Stimulated activated CD8-positive, alpha-beta memory T cell treated with anti-CD3 and anti-CD28 coated beads, Interleukin-4, amount 100 ng/mL, for 24 hours (primary cell): ENCODE measurements around the gene LRRC1.
A peak's percentile ranks its signal among the peaks of the same experiment; 100 is the strongest.
"Not testable (repeated sequence)": the region's sequence is repeated elsewhere in the genome, so short reads cannot be mapped to it uniquely, and the experiment has no call there.

ENCODE experiments used
- DNase-seq: peaks from one replicate; pipeline ENCODE4 v3.0.0-alpha.2; 2020; ENCODE audit warnings: low read depth

Gene LRRC1

DNA sequence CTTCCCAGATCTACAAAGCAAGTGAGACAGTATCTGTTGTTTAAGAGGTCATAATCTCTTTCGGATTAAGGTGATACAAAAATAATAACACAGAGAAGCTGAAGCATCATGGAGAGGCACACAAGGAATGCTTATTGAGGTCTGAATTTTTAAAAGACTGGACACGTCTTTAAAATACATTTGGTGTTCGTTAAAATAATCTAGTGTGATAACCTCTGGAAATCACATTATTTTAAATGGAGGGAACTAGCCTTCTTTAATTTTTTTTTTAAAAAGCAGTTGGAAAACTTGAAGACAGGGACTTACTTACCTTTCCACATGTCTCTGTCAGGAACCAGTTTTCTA, 1.9 kb upstream of the LRRC1 start:
- DNase-seq = no peak

DNA sequence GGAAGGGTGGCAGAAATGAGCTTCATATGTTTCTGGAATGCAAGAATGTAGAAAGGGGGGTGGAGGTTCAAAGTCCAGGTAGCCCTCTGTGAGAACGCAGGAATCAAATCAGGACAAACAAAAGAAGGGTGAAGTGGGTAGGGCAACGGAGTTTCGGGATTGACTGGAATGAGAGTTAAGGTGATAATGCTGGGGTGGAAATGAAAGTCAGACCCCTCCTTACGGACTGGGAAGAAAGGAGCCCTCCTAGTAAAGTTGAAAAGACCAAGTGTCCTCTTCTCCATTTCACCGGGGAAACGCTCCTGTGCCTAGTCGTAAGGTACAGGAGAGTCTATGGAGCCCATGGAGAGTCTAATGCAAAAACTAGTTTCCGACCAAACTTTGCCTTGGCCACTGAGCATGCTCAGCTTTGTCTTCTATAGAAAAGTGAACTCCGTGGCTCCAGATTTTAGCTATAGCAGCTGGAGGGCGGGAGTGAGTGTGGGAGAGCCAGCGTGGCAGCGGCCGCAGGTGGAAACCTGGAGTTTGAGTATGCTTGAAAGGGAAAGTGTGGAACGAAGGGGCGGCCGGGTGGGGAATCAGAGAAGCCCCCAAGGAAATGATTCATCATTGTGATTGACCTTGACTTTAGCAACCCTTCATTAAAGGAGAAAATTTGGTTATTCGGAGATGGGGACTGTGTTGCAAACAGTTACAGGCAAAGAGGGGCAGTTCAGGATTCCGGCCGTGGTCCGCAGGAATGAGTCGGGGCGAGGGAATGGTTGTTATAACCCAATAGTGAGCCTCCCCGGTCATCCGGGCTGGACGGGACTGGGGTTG, 1.3 kb upstream of the LRRC1 start:
- peak; percentile 22 for DNase-seq

DNA sequence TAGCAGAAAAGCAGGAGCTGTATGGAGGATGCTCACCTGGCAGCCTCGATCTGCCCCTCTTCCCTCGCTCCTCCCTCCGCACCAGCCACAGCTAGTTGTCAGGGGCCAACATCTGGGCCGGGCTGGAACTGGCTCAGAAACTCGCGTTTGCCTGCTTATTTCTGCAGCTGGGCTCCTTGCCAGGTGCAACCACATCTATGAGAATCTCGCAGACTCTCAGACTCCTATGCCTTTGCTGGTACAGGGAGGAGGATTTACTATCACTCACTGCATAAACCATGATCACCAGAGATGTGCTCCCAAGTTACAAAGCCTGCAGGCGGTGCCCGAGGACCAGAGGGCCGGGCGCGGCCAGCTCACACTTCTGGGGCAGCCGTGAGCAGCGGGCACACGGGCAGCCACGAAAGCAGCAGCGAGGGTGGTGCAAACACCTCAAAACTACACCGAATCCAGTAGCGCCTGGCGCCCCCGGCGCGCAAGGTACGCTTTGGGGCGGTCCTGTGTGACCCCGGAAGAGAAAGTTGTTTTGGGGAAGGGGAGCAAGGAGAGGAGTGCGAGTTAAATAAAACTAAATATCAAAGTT, 577 bp upstream of the LRRC1 start:
- peak; percentile 17 for DNase-seq

DNA sequence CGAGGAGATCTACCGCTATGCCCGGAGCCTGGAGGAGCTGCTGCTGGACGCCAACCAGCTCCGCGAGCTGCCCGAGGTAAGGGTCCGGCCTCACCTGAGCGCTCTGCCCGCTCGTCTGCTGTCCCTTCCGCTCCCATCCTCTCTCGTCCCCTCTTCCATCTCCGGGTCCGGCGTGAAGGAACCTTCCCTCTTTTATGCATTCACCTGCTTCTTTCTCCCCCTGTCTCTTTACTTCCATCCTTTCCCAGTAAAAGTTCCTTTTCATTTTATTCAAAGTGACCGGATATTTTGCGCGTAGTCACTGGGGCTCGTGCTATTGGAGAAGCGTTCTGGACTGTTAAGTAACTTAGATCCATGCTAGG, 516 bp downstream of the LRRC1 start:
- DNase-seq = no peak

DNA sequence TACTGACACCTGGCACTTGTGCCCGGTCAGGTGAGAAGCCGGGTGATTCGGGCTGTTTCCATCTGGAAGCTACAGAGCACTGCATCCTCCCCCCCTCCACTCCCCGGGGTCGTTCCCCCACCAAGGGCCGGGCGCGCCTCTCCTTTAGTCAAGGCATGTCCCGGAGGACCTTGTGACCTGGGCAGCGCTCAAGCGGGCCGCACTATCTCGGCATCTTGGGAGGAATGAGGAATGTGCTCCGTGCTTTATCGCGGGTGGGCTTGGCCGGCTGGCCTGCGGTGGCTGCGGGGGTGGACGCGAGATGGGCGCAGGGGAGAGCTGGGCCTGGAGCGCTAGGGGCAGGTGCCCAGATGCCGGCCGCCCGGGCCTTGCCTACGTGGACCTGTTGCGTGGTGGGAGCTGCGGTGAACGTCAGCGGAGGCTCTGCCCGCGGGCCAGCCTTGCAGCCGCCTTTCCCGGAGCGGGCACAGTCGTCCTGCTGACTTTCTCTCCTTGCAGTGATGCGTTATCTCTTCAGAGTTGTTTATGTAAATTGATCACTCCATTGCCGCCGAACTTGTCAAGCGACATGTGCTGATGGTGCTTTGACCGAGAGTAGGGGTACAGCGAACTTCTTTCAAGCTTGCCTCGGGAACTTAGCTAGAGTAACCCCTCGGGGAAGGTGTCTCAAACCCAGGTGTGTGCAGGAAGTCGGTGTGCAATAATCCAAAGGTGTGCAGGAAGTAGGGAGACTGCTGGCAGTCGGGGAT, 1.1 kb downstream of the LRRC1 start:
- DNase-seq = peak; percentile 2

DNA sequence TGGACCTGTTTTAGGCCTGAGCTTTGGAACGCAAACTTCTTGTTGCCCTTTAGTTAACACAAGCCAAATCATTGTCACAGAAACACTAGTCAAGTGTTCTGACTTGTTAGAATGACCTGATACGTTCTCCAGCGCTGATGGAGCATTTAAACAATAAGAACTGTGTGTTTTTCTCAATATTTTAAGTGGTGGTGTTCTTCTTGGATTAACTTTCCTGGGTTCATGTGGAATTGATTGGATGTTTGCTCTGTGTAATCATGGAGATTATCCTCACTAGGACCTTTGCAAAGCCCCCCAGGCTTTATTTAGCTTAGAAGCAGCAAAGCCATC, 1.6 kb downstream of the LRRC1 start:
- no peak for DNase-seq

DNA sequence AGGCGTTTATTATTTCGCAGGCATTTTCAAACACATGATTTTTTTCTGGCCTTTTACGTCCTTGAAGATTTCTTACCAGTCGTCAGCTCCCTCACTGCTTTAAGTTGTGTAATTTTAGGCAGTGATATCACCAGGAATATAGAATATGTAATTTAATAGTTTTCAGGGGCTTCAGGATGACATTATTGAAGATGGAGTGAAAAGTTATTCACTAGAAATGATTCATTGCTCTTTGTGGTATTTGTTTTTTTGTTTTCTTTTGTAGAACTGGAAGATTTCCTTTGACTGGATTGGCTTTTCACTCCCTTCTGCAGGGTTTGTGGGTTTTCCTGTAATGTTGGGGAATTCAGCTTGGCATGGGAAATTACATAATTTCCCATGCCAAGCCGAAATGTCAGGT, 2.0 kb downstream of the LRRC1 start:
- DNase-seq = no peak

DNA sequence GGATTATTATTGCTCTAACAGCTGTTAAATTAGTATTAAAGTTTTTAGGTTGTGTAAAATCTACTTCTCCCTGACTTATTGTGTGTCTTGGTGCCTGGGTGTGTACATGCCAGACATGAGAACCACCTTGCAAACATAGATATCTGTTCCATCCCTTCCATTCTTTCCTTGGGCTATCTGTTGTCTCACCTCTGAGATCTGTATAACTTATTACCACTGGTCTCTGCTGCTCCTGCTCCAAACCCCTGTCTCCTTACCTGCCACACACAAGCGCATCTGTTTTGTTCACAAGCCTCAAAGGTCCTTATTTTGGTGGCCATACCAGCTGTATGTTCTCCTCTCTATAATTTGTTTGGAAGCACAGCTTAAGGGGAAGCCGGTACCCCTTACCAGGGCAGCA, 2.5 kb downstream of the LRRC1 start:
- no peak for DNase-seq

DNA sequence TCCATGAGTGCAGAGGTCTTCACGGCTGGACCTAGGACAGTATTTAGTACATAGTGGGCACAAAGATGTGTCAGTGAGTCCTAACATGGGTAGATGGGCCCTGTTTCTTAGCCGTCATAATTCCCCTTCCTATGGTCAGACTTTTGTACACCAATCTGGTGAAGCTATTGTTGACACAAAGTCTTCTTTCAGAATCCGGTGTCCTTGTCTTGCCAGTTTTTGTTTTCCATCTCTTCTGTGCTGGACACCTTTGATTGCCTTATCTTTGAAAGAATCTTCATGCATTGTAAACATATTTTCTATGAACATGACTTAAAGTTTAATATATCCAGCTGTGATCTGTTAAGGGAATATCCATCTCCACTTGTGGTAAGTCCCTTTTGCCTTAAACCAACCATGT, 4.5 kb downstream of the LRRC1 start:
- DNase-seq = no peak

DNA sequence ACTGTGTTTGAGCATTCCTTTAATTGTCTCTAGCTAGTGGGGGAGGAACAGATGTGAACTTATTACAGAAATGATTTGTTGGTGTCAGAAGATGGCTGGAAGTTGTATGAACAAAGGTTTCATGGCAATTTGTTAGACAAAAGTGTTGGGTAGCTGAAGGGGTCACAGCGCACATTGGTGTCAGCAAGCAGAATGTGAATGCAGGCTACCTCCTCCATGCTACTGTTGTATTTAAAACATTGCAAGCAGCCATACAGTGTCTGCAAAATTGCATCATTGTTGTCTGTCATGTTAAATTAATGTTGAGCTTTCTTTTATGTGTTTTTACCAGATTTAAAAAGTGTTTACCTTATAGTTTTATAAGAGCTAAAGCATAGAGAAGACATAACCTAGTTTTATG, 6.2 kb downstream of the LRRC1 start:
- DNase-seq = no peak

DNA sequence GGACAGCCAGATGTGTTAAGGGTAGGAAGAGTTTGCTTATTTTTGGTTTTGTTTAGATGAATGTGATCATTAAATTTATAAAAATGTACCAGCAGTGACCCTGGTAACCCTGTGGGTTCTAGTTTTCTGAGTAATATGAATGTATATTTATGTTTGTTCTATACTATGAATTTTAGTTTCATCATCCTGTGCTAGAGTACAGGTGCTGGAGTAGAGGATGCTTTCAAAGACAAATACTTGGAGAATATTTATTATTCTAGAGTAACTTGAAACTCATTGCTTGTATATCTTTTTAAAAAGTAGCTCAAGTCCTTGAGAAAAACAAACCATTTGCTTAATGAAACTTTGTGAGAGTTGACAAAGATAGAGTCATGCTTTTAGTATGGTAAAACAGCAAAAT, 7.8 kb downstream of the LRRC1 start:
- no peak for DNase-seq

DNA sequence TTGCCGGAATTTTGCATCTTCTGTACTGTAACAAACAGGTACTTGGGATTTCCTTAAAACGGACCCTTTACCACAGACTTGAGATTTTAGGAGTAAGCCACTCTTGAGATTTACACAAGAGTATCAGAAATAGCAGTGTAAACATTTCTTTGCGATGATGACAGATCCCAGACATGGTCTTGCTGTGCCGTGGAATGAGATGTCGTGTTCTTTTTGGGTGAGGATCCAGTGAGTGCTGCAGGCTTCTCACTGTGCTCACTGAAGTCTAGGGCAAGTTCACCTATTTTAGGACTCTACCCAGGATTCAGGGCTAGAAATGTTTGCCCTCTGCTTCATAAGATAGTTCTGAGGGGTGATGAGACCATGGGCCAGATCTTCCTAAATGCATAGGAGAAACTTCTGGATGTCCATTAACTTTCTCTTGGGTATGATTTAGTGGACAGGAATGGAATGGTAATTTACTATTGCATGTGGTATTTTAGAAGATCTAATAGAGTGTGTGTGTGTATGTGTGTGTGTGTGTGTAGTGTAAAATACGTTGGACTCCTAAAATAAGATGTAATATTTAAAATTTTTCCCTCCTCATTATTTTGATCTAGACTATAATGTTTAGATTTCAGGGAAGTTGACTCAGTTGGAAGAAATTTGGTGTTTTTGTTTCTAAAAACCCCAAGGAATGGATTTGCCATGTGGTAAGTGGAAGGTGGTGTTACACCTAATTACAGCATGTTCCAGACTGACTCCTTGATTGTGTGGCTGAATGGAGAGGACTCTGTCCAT, 8.5 kb downstream of the LRRC1 start:
- DNase-seq = no peak

DNA sequence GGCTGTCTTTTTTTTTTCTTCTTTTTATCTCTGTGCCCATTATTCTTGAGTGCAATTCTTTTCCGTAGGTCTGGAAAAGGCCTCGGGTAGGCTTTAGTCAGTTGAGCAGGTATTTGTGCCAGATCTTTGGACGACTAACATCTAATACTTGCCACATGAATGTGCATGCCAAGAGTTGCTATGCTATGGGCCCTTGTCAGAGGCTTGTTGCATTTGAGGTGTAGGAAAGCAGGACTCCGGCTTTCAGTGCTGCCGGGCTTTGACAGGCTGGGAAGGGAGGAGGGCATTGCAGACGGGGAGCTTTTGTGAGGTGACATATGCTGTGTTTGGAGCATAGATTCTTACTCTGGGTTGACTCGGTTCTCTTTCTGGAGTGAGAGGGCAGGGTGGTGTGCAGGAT, 10.2 kb downstream of the LRRC1 start:
- no peak for DNase-seq

DNA sequence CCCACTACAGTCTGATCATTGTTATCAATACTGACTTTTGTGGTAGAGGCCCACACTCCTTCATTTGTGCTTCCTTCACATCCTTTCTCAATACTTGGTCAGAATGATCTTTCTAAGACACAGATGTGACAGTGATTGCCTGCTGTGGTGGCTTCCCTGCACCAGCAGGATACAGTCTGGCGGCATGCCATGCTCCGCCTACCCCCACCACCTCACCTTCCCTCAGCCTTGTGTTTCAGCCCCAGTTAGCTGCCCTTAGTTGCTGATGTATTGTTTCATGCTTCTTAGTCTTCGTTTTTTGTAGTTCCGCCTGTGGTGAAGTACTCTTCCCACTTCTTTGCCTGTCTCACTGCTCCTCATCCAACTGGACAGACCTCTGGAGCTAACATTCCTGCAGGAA, 10.9 kb downstream of the LRRC1 start:
- DNase-seq = no peak

DNA sequence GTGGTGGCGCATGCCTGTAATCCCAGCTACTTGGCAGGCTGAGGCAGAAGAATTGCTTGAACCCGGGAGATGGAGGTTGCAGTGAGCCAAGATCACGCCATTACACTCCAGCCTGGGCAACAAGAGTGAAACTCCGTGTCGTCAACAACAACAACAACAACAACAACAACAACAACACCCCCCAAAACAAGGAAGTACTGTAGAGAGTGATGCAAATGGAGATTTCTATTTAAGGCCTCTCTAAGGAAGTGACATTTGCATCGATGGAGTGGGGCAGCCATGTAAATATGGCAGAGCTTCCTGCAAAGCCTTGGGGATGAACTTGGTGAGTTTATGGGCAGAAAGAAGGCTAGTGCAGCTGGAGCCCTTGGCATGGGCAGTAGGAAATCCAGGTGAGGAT, 12.8 kb downstream of the LRRC1 start:
- DNase-seq = not testable (repeated sequence)

DNA sequence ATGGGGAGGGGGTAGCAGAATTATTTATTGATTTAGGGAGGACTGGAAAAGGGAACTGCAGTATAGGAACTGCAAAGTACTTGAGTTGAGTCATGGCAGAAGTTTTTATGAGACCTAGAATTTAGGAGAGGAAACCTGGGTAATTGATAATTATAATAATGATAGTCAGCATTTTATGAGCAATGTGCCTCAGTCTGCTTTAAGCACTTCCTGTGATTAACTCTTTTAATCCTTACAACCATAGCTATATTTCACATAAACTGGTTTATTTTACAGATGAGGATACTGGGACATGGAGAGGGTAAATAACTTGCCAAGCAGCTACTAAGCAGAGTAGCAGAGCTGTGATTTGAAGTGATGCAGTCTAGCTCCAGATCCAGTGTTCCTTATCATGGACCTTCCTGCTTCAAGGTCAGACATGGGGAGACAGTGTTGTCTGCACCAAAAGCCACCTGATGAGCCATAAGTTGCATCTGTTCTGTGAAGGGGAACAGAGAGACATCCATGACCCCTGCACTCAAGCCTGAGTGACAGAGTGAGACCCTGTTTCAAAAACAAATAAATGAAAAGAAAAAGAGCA, 13.6 kb downstream of the LRRC1 start:
- no peak for DNase-seq

DNA sequence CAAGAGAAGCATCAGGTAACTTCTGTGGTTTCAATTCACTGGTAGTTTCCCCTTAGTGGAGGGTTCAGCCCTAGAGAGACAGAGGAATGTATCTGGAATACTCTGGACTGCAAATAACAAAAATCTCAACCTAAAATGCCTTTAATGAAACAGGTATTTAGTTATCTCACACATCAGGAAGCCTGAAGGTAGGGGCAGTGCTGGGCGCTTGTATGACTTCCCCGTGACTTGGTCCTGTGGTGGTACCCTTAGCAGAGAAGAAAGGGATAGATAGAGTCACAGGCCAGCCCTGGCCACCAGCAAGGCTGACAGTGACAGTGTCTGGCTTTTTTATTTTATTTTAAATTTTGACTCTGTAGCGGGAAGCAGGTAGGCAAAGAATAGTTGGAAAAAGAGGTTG, 14.9 kb downstream of the LRRC1 start:
- DNase-seq = no peak

DNA sequence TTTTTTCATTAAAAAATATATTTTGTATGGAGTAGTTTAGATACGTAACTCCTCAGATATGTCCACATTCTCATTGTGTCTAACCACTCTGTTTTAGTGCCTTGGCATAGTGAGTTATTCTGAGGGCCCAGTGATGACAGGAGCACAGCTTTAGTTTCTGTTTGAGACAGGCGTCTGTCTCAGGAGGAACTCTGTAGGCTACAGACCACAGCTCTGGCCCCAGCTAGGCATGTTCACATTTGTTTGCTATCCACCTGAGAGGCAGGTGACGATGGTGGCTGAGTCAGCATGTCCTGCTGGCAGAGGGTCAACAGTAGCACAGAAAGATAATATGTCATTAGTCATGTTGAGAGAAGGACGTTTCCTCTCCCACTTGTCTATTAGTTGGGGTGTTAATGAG, 16.3 kb downstream of the LRRC1 start:
- no peak for DNase-seq

DNA sequence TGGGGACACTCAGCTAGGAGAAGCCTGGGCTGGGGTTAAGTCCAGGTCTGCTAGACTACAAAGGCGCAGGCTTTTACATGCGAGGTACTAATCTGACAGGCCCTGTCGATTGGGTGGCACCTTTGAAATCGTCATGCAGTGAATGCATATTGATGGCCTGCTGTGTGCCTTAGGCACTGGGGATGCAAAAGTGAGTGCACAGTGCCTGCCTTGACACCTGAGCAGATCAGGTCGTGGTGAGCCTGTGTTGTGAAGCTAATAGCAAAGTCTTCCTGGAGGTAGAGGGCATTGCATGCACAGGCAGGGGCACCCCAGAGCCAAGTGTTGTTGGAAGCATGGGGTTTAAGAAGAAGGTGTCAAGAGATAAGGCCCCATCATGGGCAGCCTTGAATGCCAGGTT, 16.9 kb downstream of the LRRC1 start:
- DNase-seq = no peak

DNA sequence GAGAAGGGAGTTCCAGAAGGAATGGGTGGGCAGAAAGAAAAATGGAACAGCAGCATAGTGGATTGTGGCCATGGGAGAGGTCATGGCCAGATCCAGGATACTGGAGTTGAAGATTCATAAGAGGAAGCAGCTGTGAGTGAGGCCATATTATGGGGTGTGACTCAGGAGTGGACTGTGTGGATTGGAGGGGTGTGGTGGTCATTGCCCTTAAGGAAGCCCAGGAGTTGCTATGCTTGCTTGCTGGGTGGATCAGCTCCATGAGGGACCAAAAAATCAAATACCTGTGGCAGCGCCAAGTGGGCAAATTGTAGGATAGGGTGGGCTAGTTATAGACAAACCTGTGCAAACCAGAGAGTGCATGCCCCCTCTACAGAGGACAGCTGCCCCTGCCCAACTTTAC, 18.3 kb downstream of the LRRC1 start:
- DNase-seq = no peak

DNA sequence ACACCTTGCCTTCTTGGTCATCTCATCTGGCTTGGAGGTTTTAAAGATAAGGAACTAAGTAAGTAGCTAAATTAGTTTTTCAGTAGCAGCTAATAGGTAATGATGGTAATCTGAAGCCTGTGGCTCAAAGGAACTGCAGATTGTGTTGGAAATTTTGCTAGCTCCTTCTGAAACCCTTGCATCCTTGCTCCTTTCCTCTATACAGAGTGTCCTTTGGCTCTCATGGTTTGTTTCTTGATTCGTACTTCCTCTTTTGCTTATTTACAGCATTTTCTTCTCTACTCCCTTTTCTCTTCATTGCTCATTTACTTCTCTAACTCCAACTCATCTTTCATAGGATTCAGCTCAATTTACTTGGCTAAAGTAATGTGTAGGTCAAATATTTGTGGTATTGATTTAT, 19.0 kb downstream of the LRRC1 start:
- no peak for DNase-seq

DNA sequence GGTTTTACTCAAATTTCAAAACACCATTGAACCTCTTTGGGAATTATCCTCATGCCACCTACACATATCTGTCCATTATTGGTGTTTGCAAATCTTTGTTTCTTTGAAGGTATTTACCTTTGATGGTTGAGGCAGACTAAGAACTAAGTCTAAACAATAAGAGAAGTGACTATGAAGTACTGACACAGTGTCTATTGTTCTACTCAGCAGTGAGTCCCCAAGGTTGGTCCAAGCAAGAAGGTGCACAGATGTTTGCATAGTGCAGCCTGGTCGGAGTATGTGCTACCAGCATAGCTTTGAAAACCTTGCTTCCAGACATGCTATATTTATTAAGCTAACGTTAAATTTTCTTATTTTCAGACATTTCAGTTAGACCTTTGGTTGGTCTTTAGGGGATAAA, 19.5 kb downstream of the LRRC1 start:
- DNase-seq = no peak
